Activated CD4-positive, alpha-beta T cell treated with anti-CD3 and anti-CD28 coated beads for 24 hours (primary cell): Measurements from ENCODE around the gene ZIC5.

Source experiments
- DNase-seq, 2 donors: peaks; one replicate each; pipeline ENCODE4 v3.0.0-alpha.2; 2020; ENCODE audit warnings: low read depth in 2 of 2

Gene ZIC5

DNA sequence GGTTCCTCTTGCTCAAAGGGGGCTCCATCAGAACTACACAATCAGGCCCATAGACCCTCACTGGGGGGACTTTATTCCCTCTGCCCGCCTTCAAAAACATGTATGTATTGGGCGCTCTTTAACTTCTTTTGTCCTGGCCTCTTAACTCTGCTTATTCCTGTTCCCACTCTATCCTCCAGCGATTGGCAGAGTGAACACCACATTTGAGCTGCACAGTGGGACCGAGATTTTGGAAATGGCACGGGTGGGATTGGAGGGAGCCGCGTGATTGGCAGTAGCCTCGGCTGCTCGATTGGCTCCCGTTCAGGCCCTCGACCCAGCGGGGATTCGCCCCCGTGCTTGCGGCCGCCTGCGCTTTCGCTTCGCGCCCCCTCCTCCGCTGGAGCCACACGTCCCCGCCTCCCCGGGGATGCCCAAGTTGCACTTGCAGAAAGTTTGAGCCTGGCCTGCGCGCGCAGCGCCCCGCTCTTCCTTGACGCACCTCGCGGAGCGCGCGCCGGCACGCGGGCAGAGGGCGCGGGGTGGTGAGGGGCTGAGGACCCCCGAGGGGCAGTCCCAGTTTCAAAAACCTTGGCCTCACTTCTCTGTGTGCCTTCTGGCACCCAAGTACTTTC, at the start of gene ZIC5:
ZIC5 (minus strand) TSS at position 192 of the 614 bp plus-strand sequence; CDS start at position 28, 164 bp downstream.
- DNase-seq, result no peak

DNA sequence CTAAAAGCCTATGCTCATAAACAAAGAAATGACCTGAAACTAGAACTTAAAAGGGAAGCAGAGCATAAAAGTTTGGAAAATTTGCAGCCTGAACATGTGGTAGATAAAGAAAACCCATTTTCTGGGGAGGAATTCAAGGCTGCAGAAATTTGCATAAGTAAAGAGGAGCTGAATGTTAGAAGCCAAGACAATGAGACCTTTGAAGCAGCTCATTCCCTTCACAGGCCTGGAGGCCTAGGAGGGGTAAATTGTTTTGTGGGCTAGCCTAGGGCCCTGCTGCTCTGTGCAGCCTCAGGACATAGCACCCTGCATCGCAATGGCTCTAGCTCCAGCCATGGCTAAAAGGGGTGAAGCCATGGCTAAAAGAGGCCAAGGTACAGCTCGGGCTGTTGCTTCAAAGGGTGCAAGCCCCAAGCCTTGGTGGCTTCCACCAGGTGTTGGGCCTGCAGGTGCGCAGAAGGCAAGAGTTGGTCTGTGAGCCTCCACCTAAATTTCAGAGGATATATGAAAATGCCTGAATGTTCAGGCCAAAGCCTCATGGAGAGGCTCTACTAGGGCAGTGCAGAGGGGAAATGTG, 48.3 kb upstream of the ZIC5 start:
- no peak for DNase-seq

DNA sequence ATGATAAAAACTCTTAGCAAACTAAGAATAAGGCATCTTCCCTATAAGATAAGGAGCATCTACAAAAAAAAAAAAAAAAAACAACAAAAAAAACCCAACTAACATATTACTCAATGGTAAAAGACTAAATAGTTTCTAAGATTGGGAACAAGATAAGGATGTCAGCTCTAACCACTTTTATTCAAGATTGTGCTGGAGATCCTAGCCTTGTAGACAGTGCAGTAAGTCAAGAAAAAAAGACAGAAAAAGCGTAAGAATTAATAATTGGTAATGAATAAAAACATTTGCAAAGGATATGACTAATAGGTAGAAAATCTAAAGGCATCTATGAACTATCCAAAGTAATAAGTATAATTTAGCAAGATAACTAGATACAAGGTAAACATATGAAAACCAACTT, 43.1 kb upstream of the ZIC5 start:
- DNase-seq, result no peak

DNA sequence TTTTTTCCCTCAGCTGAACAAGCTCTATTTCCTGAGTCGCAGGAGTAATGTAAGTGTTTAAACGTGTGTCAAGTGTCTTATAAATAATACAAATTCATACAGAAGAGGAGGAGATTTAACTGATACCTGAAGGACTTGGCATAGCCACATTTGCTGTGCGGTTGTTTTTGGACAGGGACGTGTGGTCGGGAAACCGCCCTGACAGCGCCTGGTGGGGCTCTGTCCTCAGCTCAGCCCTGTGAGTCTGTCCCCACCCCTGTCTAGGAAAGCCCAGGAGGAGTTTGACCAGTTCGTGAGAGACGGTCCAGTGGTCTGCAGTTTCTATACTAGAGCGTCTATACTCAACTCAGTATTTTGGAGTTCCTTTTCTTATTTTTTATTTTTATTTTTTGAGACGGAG, 26.7 kb upstream of the ZIC5 start:
- no peak for DNase-seq

DNA sequence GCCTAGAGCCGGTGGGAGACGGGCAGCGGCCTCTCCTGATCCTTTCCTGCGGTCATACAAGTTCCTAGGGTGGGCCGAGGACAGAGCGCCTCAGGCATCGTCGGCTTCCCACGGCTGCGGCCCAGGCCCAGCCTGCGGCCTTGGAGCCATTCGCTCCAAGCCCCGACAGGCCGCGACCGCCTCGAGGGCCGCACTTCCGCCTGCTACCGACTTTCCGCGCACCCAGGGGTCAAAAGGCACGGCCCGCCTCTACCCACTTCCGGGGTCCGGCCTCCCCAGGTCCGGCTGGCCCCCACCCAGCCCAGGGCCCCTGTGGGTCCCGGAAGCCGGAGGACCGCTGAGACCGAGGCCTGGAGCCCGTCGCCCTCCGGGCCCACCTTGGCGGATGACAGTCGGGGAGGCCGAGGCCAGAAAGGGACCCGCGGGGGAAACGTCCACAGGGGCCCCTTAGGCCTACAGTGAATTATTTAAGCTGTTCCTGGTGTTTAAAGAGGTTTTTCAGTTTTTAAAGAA, 26.2 kb upstream of the ZIC5 start:
- DNase-seq, result no peak

DNA sequence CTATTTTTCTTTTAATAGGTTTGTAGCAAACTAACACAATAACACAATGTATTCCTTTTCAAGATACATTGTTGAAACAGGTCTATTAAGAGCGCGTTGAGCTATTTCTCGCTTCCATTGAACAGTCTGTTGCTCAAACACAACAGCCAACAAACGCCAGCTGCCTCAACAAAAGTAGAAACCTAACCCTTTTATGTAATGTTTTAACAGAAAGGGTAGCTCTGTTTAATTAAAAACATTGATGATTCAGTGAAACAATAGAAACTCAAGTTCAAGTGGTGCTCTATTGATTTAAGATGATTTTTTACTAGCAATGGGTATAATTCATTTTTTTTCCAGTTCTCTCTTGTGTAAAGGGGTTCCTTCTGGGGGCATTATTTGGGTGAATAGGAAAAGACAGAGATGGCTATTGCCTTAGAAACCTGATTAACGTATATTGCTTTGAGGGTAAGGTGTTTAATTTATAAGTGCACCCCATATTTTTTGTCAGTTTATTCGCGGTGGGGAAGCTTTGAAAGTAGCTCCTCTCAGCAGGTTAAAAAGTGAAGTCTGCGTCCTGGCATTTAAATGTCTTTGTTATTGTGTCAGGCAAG, 24.9 kb upstream of the ZIC5 start:
- no peak for DNase-seq

DNA sequence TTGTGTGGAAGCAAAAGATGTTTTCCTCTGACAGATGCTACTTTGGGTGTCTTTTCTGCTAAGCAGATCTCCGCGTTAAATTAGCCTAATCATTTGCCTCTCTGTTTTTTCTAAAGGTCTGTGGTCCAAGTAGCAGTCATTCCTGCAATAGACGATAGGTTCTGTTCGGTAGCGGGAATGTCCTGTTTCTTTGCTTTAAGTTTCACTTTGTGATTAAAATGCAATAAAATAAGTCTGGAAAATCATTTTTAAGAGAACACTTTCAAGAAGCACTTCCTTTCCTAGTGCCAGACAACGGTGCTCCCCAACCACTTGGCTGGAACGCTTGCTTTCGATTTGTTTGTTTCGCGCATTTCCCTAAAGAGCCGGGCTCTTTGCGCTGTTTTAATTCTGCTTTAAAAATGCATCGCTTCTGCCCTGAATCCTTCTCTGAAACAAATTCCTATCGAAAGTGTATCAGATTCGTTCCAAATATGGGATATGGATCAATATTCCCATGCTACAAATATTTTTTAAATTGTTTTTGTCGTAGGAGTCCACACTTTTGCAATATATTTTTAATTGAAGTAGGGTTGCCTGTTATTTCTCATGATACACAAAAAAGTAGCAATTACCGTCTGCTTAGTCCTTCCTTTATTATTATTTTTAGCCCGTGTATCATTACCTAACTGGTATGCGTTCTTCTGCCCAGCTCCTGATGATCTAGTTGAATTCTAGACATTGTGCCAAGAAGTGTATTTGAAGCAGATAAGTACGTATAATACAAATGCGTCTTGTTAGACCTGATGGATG, 24.2 kb upstream of the ZIC5 start:
- no peak for DNase-seq

DNA sequence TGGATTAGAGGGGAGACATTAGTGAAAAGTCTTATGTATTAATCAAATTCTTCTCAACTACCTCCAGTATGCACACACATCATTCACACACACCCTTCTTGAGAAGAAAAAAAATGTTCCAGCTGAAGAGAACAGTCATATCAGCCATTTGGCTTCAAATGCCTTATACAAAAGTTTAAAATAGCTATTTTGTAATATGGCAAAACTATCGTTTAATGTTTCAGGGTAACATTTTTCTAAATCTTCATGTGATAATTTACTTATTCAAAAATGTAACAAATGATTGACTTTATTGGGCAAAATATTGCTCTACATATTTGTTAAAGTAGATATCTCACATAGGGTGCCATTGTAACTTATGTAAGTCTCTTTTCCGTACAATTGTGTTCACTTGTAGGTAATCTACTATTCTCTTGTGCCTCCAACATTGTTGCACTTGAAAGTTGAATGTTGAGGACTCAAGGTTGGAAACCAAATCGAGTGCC, 23.6 kb upstream of the ZIC5 start:
- no peak for DNase-seq

DNA sequence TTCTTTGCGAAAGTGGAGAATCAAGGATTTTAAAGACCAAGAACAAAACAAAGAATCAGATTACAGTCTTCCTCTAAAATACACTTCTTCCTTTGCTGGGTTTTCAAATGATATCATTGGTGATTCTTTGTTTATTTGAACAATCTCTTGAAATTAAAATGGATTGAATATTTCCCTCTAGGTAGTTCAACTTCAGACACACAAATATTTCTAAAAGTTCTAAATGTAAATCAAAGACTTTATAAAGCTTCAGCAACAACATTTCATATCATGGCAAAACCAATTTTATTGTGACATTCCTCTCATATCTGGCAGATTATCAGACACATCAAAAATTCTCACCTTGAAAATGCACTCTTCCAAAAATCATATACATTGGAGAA, 23.1 kb upstream of the ZIC5 start:
- no peak for DNase-seq

DNA sequence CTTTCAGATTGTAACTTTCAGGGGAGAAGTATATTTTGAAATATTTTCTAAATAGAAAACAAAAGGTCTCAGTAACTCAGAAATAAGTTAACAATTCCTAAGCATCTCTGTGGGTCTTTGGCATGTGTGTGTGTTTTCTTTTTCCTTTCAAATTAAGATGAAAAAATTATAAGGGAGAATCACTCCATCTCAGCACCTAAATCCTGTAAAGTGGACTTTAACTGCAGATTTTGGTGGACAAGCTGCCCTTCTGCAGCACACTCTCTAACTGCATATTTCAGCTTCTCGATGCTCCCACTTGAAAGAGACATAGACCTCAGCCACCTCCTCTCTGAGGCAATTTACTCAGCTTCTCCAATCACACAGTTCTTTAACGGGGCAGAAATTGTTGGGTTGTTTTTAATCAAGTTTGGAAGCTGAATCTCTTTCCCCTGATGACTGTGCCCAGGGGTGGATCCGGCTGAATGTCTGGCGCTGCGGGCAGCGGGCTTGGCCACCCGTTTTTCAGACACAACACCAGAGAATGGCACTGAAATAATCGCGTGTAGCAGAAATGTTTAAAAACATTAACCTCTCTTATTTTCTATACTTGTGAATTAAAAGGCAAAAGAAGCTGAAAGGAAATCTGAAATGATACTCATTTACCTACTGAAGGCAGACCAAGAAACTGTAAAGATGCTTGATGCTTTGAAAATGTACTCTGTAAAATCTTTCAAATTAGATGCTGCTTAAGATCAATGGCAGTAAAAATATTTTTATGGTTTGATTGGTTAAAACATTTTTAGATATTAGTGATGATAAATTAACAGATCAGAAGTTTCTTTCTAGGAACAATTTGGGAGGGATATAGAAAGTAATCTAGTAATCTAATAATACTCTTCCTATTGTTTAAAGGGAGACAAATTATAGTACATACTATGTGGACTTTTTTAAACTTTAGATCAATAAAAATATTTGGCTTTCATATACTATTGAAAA, 22.4 kb upstream of the ZIC5 start:
- DNase-seq, result no peak

DNA sequence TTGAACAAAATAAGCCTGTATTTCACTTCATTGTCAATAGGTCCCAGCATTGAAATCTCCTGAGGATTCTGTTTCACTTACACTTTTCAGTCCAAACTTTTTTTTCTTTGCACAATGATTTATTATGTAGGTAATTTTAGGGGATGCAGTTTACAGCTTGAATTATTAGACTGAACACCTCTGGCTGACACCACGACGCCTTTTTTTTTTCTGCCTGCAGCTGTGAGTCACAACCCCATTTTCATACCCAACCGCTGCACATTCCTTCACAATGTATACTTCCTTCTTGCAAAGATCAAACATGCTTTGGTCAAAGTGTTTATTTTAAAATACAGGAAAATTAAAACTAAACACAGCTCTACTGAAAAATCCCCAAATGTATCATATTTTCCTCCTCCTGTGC, 21.4 kb upstream of the ZIC5 start:
- no peak for DNase-seq

DNA sequence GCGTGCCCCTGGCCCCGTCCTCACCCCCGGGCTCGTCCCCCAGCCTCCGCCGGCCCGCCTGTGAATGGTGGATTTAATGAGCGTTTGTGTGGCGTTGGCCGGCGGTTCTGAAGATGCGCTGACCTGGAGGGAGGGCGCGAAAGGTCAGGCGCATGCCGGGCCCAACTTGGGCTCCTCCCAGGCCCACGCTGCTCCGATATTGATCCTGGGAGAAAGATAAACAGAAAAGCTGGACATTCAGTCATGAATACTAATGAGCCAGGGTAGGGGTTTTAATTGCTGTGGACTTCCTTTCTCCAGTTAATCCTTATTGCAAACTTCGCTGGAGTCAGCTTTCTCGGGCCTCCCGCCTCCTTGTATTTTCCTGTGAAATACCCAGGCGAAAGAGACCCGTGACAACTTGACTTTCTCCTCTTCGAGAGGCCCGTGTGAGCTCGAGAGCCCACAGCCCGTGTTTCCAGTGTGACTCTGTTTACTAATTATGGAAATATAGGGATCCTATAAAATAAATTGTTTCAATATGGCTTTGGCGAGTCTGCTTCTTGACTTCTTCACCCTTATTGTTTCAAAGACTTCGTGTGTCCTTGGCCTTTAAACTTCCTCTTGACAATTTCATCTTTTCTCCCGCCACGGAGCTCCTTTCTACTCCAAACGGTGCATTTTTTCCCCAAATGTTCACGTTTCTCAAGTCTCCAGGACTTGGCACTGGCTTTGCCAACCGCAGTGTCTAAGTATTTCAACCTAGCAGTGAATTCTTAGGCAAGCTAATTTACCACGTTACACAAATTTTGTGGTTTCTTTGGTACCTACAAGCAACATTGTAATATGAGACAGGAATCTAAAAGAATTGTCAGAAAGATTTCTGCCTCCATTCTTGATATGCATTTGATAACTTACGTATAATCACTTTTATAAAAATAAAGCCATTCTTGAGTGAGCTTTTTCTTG, 20.5 kb upstream of the ZIC5 start:
- DNase-seq, result no peak

DNA sequence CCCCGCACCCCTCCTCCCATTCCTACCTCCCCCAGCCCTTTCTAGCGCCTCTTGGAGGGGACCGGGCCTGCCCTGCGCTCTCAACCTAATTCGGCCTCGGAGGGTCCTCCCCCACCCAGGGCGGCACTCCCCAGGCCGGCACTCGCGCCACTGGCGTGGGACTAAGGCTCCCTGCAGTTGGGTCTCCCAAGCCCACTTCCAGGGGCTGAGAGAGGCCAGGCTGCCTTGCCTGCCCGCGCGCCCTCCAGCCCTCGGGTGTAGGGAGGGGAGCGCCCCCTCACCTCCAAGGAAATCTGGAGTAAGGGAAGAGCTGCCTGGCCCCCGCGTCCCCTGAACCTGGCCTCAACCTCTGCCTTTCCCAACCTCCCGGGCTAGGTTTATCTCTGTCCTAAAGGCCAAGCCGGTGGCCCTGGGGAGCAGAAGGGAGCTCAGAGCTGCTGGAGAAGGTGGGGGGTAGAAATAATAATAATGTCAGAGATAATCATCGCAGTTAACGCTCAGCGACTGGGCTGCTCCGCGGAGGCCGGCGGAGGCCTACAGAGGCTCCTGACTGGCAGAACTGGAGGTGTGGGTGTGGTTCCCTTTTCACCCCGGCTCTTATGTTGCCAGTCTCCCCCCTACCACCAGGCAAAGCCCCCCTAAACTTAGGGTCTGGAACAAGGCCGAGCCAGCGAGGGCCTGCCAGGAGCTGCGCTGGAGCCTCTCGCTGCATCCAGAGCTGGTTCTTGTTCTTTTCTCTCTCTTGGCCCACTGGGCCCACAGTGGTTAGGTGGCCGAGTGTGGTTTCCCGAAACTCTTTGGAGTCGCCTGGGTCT, 19.7 kb upstream of the ZIC5 start:
- DNase-seq, result no peak

DNA sequence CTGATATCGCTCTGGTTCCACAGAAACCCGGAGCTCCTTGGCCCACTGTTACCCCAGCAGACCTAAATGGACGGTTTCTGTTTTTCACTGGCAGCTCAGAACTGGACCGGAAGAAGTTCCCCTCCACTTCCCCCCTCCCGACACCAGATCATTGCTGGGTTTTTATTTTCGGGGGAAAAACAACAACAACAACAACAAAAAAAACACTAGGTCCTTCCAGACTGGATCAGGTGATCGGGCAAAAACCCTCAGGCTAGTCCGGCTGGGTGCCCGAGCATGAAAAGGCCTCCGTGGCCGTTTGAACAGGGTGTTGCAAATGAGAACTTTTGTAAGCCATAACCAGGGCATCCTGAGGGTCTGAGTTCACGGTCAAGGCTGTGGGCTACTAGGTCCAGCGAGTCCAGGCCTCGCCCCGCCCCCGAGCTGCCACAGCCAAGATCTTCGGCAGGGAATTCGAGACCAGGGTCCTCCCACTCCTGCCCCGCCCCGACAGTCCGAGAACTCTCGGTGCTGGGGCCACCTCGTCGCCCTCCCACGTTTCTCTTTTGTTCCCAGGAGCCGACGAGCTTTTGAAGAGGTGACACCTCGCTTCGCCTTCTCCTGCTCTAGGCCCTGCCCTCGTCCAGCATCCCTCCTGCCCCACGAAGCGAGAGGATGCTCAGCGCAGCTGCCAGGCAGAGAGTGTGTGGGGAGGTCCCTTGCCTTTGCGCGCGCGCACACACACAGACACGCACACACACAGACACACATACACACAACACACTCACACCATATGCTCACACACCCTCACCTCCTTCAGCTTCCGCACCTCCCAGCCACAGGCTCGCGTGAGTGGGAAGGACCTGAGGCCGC, 18.8 kb upstream of the ZIC5 start:
- DNase-seq, result no peak

DNA sequence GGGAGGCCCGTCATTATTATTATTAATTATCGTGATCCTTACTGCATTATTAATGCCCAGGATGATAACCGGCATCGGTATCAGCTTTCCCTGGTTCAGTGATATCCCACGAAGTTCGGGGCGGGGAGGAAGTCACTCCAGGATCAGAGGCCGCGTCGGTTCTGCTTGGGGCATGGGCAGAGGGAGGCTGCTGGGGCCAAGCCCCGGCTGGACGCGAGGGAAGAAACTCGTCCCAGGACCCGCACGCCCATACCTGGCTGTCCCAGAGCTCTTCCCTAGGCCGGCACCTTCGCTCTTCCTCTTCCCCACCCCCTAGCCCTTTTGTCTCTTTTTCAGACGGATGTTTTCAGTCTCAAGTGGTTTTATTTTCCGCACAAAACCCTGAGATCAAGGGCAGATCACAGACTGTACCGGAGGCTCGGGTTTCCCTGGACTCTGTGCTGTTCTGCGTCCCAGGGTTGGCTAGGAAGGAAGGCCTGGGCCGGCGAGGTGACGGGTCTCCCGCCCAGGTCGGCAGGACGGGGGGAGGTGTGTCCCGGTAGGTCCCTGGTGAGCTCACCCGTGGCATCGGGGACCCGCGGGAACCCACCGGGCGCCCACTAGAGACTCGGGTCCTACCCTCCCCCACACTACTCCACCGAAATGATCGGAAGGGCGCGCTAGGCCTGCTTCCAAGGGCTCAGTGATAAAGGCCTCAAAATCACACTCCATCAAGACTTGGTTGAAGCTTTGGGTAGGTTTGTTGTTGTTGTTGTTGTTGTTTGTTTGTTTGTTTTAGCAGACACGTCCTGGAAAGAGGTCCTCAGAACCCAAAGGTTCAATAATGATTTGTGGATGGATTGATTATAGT, 17.9 kb upstream of the ZIC5 start:
- no peak for DNase-seq

DNA sequence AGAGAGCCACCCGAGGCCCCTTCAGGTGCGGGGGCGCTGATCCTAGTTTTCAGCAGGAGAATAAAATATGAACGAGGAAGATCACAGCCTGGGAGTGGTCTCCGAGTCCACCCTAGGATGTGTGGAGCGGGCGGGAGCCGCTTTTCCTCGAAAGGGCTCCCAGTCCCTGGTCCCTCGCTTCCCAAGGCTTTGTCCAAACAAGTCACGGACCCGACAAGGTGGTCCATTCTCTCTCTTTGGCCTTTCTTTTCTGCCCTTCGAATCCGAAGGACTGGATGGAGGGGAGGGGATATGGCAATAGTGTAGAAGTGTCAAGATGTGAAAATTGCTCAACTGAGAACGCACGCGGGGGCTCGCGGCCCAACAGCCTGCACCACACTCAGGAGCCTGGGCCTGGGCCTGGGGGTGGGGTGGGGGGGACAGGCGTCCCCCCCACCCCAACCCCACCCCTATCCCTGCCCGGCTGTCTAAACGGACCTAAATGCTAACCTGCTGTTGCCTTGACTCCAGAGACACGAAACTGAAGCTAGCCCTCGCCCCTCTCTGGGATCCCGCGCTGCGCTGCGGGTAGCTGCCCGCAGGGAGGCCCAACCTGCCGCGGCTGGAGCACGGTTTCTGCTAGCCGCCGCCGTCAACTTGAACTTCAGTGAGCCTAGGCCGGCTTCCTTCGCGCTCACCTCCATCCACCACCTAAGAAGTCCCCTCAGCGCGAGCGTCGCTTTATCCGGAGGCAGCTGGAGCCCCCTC, 17.1 kb upstream of the ZIC5 start:
- no peak for DNase-seq
